GM23248 (cell line): ENCODE data around the gene TSPAN13. TPM values are rescaled to one million over a fixed set of nuclear protein-coding genes. Genes with fewer than 3 reads are reported as not detected.

ENCODE experiments used
- DNase-seq: peaks from one replicate; pipeline ENCODE4 v3.0.0-alpha.2; 2015
- H2AFZ ChIP-seq: fragments of 200-600 bp; sonication (generic); 2 replicates; pipeline ENCODE4 v1.6.1; 2016; ENCODE audit warnings: antibody characterized with exemption
- H3F3A ChIP-seq: fragments of 200-600 bp; sonication (generic); 2 replicates; pipeline ENCODE4 v1.6.1; 2016; ENCODE audit warnings: mild to moderate bottlenecking, antibody characterized with exemption, mixed run types; ENCODE audit not compliant: insufficient read depth
- H3K27ac ChIP-seq: fragments of 200-600 bp; sonication (generic); 2 replicates; pipeline ENCODE4 v1.5.1; 2016; ENCODE audit warnings: mild to moderate bottlenecking
- H3K27me3 ChIP-seq: fragments of 200-600 bp; sonication (generic); replicated peaks from 2 replicates; pipeline ENCODE4 v1.6.1; 2016; ENCODE audit warnings: mild to moderate bottlenecking; ENCODE audit not compliant: insufficient read depth
- H3K36me3 ChIP-seq: fragments of 200-600 bp; sonication (generic); 2 replicates; pipeline ENCODE4 v1.6.1; 2016; ENCODE audit warnings: low read depth, mild to moderate bottlenecking
- H3K4me1 ChIP-seq: fragments of 200-600 bp; sonication (generic); 2 replicates; pipeline ENCODE4 v1.6.1; 2016; ENCODE audit warnings: mild to moderate bottlenecking; ENCODE audit not compliant: insufficient read depth
- H3K4me2 ChIP-seq: fragments of 200-600 bp; sonication (generic); one replicate; pipeline ENCODE4 v1.6.1; 2016; ENCODE audit warnings: mild to moderate bottlenecking; ENCODE audit not compliant: unreplicated experiment
- H3K4me3 ChIP-seq: fragments of 200-600 bp; sonication (generic); 2 replicates; pipeline ENCODE4 v1.5.1; 2016; ENCODE audit warnings: mild to moderate bottlenecking
- H3K79me2 ChIP-seq: fragments of 200-600 bp; sonication (generic); 2 replicates; pipeline ENCODE4 v1.6.1; 2016; ENCODE audit warnings: mild to moderate bottlenecking; ENCODE audit not compliant: insufficient read depth
- H3K9ac ChIP-seq: fragments of 200-600 bp; sonication (generic); 2 replicates; pipeline ENCODE4 v1.6.1; 2016; ENCODE audit warnings: mild to moderate bottlenecking
- H3K9me2 ChIP-seq: fragments of 200-600 bp; sonication (generic); 2 replicates; pipeline ENCODE4 v1.6.1; 2016; ENCODE audit warnings: mixed run types, mild to moderate bottlenecking, moderate library complexity; ENCODE audit not compliant: insufficient read depth
- H3K9me3 ChIP-seq: fragments of 200-600 bp; sonication (generic); one replicate; pipeline ENCODE4 v1.6.1; 2017; ENCODE audit warnings: low read depth
- H4K20me1 ChIP-seq: fragments of 200-600 bp; sonication (generic); 2 replicates; pipeline ENCODE4 v1.6.0; 2016; ENCODE audit not compliant: insufficient read depth
- EZH2 ChIP-seq: fragments of 200-600 bp; sonication (generic); IDR thresholded peaks from 2 replicates; pipeline ENCODE4 v1.6.1; 2018; ENCODE audit warnings: antibody characterized with exemption, mild to moderate bottlenecking; ENCODE audit not compliant: insufficient read depth, poor library complexity, severe bottlenecking
- EZH2phosphoT487 ChIP-seq: fragments of 200-600 bp; sonication (generic); IDR thresholded peaks from 2 replicates; pipeline ENCODE4 v1.6.1; 2018; ENCODE audit warnings: antibody characterized with exemption, moderate library complexity, mild to moderate bottlenecking, low read depth; ENCODE audit not compliant: insufficient read depth
- WGBS, 2 experiments: methylation state at CpG; one replicate each; pipeline ENCODE4 v1.1.6; 2015 to 2017; ENCODE audit warnings: low lambda C conversion rate in 2 of 2, low coverage in 1 of 2; ENCODE audit errors: missing lambda C conversion rate in 2 of 2; 5-methylcytosine and 5-hydroxymethylcytosine counted together
- in situ Hi-C: fragments of 300-500 bp; cut with MboI; formaldehyde crosslinking; loops from 2 replicates; pipeline ENCODE4 v1.15.0; 2020
- polyA plus RNA-seq: library from polyadenylated mRNA; unstranded; fragments of >200 nt; fragmentation: Nextera tagmentation; extraction: Ambion mirVana; gene quantifications from 2 replicates; pipeline ENCODE4 v1.2.1, GENCODE V29; 2016
- total RNA-seq: library from RNA; depleted of rRNA; stranded (reverse); fragments of >200 nt; shearing (Covaris generic); gene quantifications from 2 replicates; pipeline ENCODE4 v1.2.3, GENCODE V29; 2014

Gene TSPAN13
- total and polyA plus RNA-seq, 2 experiments from 2014 or later, result 6.2 to 9.0 TPM

GRCh38 chr7:16745645-16746044 is 7.9 kb upstream of the TSPAN13 start:
- Histone ChIP-seq H2AFZ (no peak overlapping the region), H3K27me3 (no peaks in the 10 kb centered on the region), H3F3A (peaks cover 14% of the 10 kb centered on the region), H3K9me2 (no peaks in the 10 kb centered on the region), H3K79me2 (no peaks in the 10 kb centered on the region), H4K20me1 (no peaks in the 10 kb centered on the region), H3K9ac (no peak overlapping the region), H3K4me2 (no peak overlapping the region), H3K9me3 (no peaks in the 10 kb centered on the region), H3K4me3 (no peak overlapping the region), H3K27ac (no peak overlapping the region), H3K4me1 (peaks cover 25% of the 10 kb centered on the region), H3K36me3 (no peaks in the 10 kb centered on the region)
- in situ Hi-C loops, result no loop called here
- 58 to 68% methylated on average over 2 of the region's 2 CpGs for WGBS, 2 experiments
- TF ChIP-seq EZH2 (no peak), EZH2phosphoT487 (no peak)
- no peak for DNase-seq

DNA sequence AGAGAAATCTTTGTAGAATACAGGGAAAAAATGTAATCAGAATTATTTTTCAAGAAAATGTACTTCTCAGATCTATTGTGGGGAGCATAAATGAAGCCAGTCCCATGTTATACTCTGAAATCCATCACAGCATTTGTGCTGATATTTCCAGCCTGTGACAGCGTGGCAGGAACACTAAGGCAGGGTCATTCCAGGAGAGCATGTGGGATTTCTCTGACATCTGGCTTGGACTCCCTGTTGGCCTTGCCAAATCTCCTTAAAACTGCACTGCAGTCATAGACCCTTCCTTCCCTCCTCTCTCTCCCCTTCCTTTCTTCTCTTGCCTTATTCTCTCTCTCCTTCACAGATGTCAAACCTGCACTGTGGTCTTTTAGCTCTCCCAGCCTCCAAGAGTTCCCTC is 6.5 kb upstream of the TSPAN13 start:
- no peak overlapping the region for H3K4me3 ChIP-seq
- H3K9ac ChIP-seq, result no peak overlapping the region
- no peaks in the 10 kb centered on the region for H4K20me1 ChIP-seq
- 45 to 91% methylated on average over 1 of the region's 1 CpG for WGBS, 2 experiments
- no peak overlapping the region for H3K27ac ChIP-seq
- H3K4me1 ChIP-seq, result peaks cover 13% of the 10 kb centered on the region
- no peaks in the 10 kb centered on the region for H3K27me3 ChIP-seq
- H3F3A ChIP-seq, result no peaks in the 10 kb centered on the region
- no peaks in the 10 kb centered on the region for H3K79me2 ChIP-seq
- H3K9me3 ChIP-seq, result no peaks in the 10 kb centered on the region
- H3K36me3 ChIP-seq, result no peaks in the 10 kb centered on the region
- H2AFZ ChIP-seq, result no peak overlapping the region
- TF ChIP-seq EZH2, result no peak
- TF ChIP-seq EZH2phosphoT487, result no peak
- no peak overlapping the region for H3K4me2 ChIP-seq
- in situ Hi-C loops, result no loop called here
- H3K9me2 ChIP-seq, result no peaks in the 10 kb centered on the region
- DNase-seq, result no peak

- H3K9me3 ChIP-seq, result no peaks in the 10 kb centered on the region
- H4K20me1 ChIP-seq, result no peaks in the 10 kb centered on the region
- H3K36me3 ChIP-seq, result no peaks in the 10 kb centered on the region
- peak overlapping the region; percentile 75 for H3K4me3 ChIP-seq
- H3K27me3 ChIP-seq, result no peaks in the 10 kb centered on the region
- H3F3A ChIP-seq, result peaks cover 18% of the 10 kb centered on the region
- peak overlapping the region; percentile 76 for H3K4me2 ChIP-seq
- H2AFZ ChIP-seq, result peak overlapping the region; percentile 87
- in situ Hi-C loops, result no loop called here
- TF ChIP-seq EZH2phosphoT487, result no peak
- TF ChIP-seq EZH2, result no peak
- H3K27ac ChIP-seq, result no peak overlapping the region
- peak; percentile 60 for DNase-seq
- H3K9me2 ChIP-seq, result no peaks in the 10 kb centered on the region
- peaks cover 8% of the 10 kb centered on the region for H3K4me1 ChIP-seq
- WGBS, 2 experiments, result 7 to 9% methylated on average over 55 to 58 of the region's 58 CpGs
- H3K9ac ChIP-seq, result peak overlapping the region; percentile 74
- no peaks in the 10 kb centered on the region for H3K79me2 ChIP-seq
Measured at GRCh38 chr7:16753932-16754855, 639 bp downstream of the TSPAN13 start.

DNA sequence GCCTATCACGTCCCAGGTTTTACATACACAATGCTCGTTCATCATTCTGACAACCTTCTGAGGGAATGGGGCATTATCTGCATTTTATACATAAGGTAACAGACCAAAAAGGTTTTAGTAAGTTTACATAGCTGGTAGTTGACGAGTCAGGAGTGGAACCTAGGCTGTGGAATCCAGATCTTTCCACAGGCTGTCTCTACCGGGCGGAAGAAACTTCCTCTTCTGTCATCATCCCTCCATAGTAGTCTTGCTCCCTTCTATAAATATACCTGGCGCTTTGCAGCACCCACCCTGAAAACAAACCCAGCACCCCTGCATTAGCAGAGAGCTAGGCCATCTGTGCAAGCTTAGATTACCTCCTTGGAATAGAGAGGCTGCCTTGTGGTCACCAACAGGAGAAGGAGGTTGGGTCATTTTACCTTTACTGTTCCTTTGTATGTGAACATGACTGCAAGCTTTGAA is 1.3 kb downstream of the TSPAN13 start:
- peak overlapping the region; percentile 87 for H2AFZ ChIP-seq
- WGBS, 2 experiments, result 88 to 90% methylated on average over 6 of the region's 6 CpGs
- peak overlapping the region; percentile 75 for H3K4me3 ChIP-seq
- H3K27me3 ChIP-seq, result no peaks in the 10 kb centered on the region
- in situ Hi-C loops, result no loop called here
- no peaks in the 10 kb centered on the region for H3K9me2 ChIP-seq
- no peaks in the 10 kb centered on the region for H4K20me1 ChIP-seq
- H3K27ac ChIP-seq, result no peak overlapping the region
- DNase-seq, result peak; percentile 15
- H3F3A ChIP-seq, result peaks cover 18% of the 10 kb centered on the region
- H3K4me1 ChIP-seq, result peaks cover 8% of the 10 kb centered on the region
- no peaks in the 10 kb centered on the region for H3K9me3 ChIP-seq
- H3K79me2 ChIP-seq, result no peaks in the 10 kb centered on the region
- no peaks in the 10 kb centered on the region for H3K36me3 ChIP-seq
- TF ChIP-seq EZH2phosphoT487 (no peak), EZH2 (no peak)
- H3K9ac ChIP-seq, result no peak overlapping the region; the same call in 1 of the 2 replicates
- H3K4me2 ChIP-seq, result peak overlapping the region; percentile 76
